ENCODE results near the gene RAD21L1.

- TF ChIP-seq, protein P1, sequence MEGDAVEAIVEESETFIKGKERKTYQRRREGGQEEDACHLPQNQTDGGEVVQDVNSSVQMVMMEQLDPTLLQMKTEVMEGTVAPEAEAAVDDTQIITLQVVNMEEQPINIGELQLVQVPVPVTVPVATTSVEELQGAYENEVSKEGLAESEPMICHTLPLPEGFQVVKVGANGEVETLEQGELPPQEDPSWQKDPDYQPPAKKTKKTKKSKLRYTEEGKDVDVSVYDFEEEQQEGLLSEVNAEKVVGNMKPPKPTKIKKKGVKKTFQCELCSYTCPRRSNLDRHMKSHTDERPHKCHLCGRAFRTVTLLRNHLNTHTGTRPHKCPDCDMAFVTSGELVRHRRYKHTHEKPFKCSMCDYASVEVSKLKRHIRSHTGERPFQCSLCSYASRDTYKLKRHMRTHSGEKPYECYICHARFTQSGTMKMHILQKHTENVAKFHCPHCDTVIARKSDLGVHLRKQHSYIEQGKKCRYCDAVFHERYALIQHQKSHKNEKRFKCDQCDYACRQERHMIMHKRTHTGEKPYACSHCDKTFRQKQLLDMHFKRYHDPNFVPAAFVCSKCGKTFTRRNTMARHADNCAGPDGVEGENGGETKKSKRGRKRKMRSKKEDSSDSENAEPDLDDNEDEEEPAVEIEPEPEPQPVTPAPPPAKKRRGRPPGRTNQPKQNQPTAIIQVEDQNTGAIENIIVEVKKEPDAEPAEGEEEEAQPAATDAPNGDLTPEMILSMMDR (IDR thresholded peaks at IDR 0.05; ENCODE audit: insufficient read depth, low read length, poor library complexity, severe bottlenecking) = no peak
- no peak for TF ChIP-seq EZH2phosphoT487 (conservative IDR thresholded peaks at IDR 0.05; ENCODE audit: low read length)
Observed at GRCh38 chr20:1281279-1282057, 55.6 kb downstream of the RAD21L1 start.
